CD4-positive, alpha-beta T cell treated with Interleukin-1 beta for 1 hour (primary cell): ENCODE measurements around the gene GNAT1.
A peak's percentile ranks its signal among the peaks of the same experiment; 100 is the strongest.

Experiments used
- DNase-seq, 2 donors: peaks; one replicate each; pipeline ENCODE4 v3.0.0-alpha.2; 2020 to 2022

The GNAT1 gene

DNA sequence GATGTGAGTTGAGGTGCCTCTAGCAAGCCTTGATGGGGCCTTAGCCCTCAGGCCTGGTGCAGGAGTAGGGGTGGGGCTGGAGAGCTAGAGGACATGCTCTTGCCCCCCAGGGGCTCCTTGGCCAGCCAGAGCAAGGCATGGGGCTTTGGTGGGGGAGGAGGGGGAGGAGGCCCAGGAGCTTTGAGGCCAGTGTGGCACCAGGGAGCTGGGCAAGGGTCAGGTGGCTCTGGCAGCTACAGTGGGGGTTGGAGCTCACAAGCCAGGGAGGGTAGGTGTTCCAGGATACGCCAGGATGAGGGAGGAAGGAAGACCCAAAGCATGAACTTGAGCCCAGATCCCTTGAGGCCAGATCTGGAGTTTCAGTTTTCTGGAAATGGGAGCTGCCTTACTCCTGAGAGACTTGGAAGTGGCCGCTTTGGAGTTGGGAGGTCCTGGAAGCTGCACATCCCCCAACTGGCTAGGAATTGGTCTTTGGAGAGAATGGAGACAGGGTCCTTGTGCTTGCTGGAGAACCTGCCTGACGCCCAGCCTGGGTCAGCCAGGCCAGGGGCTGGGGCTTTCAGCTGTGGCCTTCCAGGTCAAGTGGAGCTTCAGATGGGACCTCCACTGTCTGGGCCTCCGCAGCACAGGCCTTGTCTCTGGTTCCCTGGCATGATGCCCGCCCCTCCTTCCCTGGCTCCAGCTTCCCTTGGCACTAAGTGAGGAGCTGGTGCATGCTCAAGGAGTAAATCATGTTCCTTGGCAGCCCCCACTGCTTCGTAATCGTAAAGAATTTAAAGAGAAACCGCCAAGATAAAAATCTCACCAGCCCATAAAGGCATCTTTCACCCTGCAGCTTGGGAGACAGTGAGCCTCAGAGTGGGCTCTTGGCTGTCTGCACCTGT lies 27.6 kb upstream of the GNAT1 start:
- no peak for DNase-seq

DNA sequence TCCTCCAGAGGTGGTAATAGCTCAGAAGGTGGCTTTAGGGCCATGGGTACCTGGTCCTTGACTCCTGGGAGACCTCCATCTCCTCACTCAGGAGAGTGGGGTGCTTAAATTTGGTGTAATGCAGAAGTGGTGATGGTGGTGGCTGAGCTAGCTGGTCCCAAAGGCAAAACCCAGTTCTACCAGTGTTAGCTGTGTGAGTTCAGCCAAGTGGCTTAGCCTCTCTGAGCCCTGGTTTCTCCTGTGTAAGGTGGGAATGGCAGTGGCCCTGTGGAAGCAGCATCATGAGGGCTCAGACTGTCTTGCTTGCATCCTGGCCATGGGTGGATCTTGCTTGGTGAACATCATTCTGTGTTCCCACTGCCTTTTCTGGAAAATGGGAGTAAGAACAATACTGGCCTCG lies 26.9 kb upstream of the GNAT1 start:
- no peak for DNase-seq

DNA sequence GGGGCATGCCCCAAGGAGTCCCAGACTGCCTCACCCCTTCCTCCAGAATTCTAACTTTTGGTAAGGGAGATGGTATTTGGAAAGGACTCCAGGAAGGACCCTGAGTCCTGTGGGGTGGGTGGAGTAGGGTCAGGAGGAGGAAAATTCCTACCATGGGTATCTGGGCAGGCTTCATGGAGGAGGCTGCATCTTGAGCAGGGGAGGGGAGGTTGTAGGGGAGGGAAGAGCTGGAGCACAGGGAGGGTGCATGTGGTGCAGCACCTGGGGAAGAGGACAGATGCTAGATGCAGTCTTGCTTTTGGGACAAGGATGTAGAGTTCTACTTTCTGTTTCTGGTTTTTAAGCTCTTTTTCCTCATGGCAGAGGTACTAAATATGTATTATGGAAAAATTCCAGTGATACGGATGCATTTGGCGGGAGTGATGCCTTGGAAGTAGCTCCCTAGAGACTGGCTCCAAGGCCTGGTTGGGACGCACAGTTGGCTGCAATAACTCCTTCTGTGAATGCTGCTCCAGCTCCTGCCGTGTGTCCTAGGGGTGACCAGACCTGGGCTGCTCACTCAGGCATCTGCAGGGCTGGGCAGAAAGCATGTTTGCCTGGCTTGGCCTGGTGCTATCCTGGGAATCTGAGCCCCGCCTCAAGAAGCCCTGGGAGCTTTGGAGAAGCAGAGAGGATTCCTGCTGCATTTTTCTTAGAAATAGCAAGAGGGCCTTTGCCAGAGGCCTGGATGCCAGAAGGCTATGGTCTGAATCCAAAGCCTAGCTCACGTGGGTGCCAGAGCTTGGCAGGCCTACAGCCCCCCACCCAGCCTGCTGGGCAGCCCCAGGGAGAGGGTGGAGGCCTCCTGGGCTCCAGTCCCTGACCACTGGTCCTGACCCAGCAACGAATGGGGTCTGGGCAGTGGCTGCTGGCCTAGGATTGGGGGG lies 26.2 kb upstream of the GNAT1 start:
- no peak for DNase-seq

DNA sequence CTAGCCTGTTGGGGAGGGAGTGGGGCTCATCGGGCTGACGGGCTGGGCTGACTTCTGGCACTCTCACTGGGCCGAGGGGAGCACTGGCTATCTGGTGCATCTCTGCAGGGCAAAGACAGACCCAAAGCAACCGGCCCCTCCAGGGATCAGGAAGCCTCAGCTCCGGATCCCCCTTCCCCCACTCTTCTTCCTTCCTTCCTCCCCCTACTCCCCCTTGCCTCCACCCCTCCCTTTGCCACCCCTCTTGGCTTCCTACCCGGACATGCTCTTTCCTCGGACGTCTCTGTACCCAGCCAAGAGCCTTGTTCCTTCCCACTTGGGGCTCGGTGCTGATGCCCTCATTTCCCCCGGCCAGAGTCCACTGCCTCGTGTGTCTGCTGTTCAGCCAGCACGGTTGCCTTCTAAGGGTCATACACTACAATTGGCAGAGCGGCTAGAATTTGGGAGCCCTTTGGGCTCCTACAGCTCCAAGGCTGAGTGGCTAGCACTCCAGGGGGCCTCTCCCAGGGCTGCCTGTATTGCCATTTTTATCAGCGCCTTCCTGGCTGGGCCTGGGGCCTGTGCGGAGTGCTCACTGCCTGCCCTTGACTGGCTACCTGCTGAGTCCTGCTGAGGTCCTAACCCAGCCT lies 25.4 kb upstream of the GNAT1 start:
- DNase-seq = no peak

DNA sequence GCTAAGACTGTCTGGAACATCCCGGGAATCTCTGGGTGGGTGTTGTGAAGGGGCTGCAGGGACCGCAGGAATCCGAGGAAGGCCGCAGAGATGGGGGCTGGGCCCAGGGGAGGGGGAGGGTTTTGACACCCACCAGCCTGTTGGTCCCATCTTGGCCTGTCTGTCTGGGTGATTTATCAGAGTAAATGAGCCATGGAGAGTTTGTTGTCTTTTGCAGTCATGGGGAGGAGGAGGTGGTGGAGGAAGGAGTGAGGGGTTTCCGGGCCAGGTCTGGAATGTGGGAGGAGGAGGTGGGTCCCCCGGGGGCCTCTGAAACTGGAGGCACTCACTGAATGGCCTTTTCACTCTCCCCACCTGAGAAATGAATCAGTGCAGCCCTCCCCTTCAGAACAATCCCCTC lies 24.8 kb upstream of the GNAT1 start:
- DNase-seq = no peak

DNA sequence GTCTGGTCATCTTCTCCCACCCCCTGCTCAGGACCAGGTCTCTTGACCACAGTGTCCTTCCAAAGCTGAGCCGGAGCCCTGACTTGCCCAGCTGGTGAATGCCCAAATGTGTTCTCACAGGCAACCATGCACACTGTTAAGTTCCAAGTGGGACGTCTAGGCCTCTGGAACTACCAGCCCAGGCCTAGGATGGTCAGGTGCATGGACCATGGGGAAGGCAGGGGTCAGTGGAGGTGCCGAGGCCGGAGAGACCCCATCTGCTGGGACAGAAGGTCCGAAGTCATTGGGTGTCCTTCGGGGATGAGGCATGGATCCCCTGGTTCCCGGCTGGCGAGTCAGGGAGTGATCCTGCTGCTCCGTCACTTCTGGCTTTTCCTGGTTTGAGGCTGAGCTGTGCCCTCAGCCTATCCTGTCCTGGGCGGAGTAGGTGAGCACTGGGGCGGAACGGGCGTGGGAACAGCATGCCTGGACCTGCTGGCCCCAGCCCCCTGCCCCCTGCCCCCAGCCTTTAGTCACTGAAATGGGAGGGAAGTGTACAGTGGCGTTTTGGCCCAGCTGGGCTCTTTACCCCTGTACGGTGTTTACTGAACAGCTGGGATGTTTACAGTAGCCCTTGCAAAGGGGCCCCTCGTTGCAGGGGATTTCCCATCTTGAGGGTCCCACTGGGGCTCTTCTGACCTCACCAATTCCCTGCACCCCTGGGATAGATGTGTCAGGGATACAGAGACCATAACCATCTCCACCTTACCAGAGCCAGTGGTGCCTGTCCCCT lies 24.2 kb upstream of the GNAT1 start:
- DNase-seq = no peak

DNA sequence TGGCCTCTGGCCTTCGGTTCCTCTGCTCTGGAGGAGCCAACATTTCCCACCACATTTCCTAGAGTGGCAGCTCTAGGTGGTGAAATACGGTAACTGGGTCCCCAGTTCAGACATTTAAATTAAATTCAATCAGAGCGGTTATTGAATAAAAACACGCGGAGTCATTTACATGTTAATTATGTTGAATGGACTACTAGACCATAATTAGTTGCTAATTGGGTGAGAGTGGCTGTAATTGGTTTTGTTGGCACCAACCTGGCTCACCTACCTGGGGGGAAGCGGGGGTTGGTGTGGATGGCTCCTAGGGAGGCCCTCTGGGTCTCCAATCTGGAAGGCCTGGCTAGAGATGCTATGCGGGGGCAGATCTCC lies 23.6 kb upstream of the GNAT1 start:
- DNase-seq = no peak

DNA sequence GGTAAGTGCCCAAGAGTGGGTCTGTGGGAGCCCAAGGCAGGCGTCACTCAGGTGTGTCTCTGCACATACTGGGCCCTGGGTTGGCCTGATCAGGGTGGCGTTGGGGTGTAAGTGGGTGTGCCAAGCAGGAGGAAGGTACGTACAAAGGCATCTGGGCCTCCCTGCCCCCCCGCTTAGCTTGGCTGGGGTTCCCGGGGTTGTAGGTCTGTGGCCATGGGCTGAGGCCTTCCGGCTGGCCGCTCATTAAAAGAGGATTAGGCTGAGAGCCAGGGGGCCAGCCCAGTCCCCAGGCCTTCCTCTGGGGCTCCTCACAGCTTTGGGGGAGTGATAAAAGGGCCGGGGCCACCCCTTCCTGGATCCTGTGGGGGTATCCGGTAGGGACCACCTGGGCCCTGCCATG lies 23.0 kb upstream of the GNAT1 start:
- DNase-seq = no peak

DNA sequence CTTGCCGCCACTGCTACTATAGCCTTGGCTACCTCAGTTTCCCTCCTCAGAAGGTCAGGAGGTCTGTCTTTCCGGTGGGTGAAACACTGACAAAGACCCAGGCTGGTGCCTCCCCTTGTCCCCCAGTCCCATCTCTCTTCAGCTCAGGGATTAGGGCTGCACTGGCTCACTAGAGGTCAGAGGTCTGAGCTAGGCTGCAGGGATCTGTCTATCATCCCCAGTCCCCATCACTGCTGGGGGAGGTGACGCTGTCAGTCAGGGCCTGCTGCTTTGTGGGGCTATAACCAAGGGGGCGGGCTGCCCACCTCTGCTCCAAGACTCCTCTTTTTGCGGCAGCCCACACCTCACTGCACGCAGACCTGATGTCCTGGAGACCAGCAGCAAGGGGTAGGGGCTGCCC lies 22.6 kb upstream of the GNAT1 start:
- DNase-seq = no peak

DNA sequence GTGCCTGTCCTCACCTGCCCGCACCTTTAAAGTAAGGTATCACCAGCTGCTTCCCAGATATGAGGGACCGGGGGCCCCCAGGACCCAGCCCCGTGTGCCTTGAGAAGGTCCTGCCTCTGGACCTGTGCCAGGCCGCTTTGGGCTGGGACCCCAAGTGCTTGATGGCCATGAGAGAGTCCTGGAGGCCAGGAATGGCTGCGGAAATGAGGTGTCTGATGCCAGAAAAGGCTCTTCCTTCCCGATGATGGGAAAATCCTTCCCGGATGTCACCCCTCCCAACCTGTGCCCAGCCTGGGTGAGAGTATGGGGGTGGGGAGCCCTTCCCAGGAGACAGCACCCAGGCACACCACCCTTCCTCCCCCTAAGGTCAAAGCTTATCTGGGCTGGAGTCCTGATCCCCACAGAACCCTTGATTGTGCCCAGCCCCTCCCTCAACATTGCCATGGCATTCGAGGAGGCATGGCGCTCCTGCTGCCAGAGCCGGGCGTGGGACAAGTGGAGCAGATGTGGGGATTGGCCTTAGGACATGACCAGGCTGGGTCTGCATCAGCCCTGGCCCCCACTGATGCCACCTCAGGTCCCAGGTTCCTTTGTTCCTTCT lies 22.1 kb upstream of the GNAT1 start:
- no peak for DNase-seq

DNA sequence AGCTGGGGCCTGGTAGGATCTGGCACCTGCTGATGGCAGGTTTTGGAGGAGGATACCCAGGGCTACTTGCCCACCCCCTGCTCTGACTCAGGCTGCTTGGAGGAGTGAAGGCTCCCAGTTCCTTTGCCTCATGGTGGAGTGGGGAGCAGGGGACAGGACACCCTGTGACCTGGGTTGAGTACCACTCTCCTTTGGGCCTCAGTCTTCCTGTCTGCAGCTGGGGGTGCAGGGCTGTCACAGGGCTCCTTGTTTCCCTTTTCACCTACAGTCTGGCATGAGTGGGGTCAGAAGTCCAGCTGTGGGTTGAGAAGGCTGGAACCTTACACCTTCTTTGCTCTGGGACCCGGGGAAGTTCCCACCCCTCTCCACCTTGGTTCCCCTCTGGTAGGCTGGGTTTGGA lies 21.6 kb upstream of the GNAT1 start:
- DNase-seq = no peak

DNA sequence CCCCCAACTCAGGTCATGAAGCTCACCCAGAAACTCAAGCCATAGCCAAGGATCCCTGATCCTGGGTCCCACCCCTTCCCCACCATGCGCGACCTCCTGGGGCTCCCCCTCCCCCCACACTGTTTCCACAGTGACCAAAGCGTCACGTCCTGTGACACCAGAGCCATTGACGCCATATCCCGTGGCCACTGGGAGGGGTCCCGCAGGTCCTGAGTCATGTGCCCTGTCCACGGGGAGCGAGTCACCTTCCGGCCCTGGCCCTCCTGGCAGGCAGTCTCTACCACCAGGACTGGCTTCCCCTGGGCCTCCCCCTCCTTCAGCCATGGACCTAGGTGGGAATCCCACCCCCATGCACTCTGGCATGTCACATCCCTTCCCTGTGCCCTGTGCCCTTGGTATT lies 20.7 kb upstream of the GNAT1 start:
- peak in 1 of 2 donors; percentile 58 for DNase-seq

DNA sequence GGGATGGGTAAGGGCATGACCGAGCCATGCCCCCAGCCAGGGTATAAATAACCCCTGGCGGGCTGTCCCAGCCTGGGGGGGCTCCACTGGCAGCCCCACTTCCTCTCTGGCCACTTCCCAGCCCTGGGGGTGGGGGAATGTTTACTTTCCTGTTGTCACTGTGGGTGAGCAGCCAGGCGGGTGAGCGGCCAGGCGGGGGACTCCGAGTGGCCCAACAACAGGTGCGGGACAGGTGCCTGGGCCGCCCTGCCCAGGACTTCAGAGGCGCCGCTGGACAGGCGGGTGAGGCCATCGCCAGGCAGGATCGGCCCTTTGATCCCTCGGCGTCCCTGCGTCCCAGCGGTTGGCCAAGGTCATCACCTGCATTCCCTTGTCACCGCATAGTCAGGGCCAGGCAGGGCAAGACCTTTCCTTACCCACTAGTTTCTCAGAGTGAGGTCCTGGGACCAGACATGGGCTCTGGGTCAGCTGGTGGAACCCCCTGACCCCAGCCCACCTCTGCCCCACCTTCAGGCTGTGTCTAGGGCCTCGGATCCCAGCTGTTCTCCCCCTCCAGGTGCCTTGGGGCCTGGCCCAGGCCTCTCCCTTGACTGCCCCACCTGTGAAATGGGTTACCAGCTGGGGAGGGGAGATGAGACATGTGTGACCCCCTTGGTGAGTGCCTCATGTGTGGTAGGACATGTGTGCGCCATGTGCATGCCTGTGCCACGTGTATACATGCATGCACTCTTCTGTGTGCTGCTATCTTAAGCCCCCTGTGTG lies 19.7 kb upstream of the GNAT1 start:
- no peak for DNase-seq

DNA sequence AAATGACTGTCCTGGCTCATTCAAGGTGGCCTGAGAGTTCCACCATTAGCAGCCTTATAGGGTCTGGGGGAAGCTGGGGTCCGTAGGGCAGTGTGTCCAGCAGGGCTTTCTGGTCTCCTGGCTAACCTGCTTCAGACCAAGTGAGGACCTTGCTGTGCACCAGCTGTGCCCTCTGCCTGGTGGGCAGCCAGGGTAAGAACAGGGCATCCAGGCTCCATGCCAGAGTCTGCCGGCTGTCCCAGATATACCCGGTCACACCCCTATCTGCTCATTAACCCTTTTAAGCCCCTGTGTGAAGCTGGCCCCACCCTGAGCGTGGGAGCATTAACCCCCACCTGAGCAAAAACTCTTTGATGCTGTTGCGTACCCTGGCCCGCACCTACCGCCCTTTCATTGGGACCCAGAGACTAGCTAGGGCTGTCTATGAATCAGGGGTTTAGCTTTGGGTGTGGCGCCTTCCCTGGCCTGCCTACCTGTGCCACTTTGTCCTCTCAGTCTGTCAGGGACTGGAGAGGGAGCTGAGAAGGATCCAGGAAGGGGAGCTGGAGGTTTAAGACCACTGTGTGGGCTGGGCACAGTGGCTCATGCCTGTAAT lies 18.7 kb upstream of the GNAT1 start:
- DNase-seq = no peak

DNA sequence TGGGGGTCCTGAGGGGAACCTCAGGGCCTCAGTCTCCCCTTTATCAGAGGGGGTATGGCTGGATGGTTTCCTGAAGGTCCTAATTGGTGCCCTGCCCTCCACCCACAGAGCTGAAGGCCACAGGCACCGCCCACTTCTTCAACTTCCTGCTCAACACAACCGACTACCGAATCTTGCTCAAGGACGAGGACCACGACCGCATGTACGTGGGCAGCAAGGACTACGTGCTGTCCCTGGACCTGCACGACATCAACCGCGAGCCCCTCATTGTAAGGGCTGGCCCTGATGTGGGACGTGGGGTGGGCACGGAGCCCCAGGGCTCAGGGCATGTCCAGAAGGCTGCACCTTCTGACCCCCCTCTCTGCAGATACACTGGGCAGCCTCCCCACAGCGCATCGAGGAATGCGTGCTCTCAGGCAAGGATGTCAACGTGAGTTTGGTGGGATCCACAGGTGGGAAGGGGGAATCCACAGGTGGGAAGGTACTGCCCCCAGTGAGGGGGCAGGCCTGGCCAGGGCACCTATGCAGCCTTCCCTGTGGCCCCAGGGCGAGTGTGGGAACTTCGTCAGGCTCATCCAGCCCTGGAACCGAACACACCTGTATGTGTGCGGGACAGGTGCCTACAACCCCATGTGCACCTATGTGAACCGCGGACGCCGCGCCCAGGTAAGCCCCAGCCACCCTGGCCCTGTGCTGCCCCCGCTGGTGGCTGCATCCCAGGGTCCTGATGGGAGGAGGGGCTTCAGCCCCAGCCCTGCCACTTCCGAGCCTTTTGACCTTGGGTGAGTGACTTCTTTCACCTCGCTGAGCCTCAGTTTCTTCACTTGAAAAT lies 17.5 kb upstream of the GNAT1 start:
- no peak for DNase-seq

DNA sequence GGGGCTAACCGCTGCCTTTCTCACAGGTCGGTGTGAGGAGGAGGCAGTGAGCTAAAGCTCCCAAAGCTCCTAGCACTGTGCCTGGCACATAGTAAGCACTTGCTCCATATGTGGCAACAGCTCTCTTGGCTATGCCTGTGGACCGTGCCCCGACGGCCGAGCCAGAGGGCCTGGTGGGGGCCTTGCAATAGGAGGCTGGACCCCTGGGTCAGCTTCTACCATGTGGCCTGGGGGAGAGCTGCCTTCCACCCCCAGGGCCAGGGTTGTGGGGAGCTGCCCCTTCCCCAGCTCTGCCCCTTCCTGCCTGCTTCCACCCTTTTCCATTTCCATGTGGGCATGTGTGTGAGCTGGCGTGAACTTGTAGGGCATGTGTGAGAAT lies 16.9 kb upstream of the GNAT1 start:
- no peak for DNase-seq

DNA sequence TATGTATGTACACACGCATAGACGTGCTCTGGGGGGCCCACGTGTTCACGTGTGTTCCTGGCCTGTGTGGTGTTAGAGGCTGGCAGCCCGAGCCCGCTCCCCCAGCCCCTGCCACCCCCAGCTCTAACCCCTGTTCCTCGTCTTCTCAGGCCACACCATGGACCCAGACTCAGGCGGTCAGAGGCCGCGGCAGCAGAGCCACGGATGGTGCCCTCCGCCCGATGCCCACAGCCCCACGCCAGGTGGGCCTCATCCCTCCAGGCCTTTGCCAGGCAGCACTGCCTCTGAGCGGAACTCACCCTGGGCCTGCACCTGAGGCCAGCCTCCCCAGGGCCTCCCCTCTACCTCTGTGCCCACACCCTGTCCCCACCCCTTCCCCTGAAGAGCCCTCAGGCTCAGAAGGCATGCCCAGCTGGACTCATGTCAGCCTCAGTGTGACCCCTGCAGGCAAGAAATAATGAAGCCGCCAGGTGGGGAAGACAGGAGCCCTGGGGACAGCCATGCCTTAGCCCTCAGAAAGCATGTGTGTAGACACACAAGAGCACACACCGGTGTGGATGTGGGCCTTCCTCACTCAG lies 16.4 kb upstream of the GNAT1 start:
- no peak for DNase-seq

DNA sequence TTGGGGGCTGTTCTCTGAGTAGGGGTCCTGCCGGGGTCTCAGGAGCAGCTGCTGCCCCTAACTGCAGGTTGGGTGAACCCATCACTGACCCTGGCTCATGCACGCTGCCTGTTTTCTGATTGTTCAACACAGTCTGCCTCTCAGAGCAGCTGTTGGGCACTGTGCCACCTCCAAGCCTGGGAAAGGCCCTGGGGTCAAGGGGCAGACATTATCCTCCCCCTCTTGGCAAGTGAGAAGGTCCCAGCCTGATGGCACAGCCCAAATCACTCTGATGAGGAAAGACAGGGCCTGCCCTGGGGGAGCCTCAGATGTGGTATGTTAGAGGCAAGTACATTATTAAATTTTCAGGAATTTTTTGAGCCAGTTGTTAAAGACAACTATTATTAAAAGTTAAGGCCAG lies 14.1 kb upstream of the GNAT1 start:
- no peak for DNase-seq

DNA sequence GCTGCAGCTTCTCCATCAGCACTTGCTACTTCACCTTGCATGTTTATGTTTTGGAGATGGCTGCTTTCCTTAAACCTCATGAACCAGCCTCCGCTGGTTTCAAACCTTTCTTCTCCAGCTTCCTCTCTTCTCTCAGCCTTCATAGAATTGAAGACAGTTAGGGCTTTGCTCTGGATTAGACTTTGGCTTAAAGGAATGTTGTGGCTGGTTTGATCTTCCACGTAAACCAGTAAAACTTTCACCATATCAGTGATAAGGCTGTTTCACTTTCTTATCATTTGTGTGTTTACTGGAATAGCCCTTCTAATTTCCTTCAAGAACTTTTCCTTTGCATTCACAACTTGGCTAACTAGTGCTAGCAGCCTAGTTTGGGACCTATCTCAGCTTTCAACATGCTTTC lies 11.7 kb upstream of the GNAT1 start:
- DNase-seq = no peak

DNA sequence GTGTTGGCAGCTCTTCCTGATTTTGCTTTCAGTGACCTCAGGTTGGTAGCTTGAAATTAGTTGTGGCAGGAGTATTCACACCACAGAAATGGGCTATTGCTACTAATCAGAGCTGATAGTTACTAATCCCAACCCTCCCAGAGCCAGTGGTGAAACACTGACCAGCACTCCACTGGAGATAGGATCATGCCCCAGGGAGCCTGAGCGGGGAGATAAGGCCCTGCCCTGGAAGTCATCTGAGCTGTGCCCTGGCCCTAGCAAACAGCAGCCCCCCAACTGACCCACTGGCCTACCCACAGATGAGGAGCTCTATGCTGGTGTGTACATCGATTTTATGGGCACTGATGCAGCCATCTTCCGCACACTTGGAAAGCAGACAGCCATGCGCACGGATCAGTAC lies 9.4 kb upstream of the GNAT1 start:
- no peak for DNase-seq
